ENCODE data around the gene PDE7B.

GRCh38 chr6:136175873-136176272 lies 324.4 kb downstream of the PDE7B start:
- TF ChIP-seq CTCF (IDR thresholded peaks at IDR 0.05) (no peak), EP300 (IDR thresholded peaks at IDR 0.05) (no peak), POLR2A (IDR thresholded peaks at IDR 0.05) (no peak)

Measured in tibial nerve (tissue), 4 donors.